Esophagus muscularis mucosa (tissue), 4 donors: Measurements from ENCODE around the gene CORO6.

Source experiments
- EP300 ChIP-seq: sonication (generic); formaldehyde crosslinking; IDR thresholded peaks from one replicate; pipeline ENCODE4 v1.6.1; 2017; ENCODE audit warnings: antibody characterized with exemption
- POLR2A ChIP-seq: fragments of 450-650 bp; IDR thresholded peaks from one replicate; pipeline ENCODE4 v1.6.1; 2017; ENCODE audit warnings: antibody characterized with exemption, moderate library complexity, mild to moderate bottlenecking, low read depth
- POLR2AphosphoS5 ChIP-seq, 2 donors: sonication (generic); formaldehyde crosslinking; IDR thresholded peaks; one replicate each; pipeline ENCODE4 v1.6.1; 2017; ENCODE audit warnings: antibody characterized with exemption in 2 of 2
- TF ChIP-seq, protein P1 (sequence below), 3 experiments: fragments of 200-600 bp in 2 of 3; fragments of 450-650 bp in 1 of 3; sonication (generic) in 2 of 3; IDR thresholded peaks; one replicate each; pipeline ENCODE4 v1.5.1; 2017 to 2019; ENCODE audit warnings: antibody characterized with exemption in 3 of 3, mild to moderate bottlenecking in 2 of 3, moderate library complexity in 1 of 3

DNA sequence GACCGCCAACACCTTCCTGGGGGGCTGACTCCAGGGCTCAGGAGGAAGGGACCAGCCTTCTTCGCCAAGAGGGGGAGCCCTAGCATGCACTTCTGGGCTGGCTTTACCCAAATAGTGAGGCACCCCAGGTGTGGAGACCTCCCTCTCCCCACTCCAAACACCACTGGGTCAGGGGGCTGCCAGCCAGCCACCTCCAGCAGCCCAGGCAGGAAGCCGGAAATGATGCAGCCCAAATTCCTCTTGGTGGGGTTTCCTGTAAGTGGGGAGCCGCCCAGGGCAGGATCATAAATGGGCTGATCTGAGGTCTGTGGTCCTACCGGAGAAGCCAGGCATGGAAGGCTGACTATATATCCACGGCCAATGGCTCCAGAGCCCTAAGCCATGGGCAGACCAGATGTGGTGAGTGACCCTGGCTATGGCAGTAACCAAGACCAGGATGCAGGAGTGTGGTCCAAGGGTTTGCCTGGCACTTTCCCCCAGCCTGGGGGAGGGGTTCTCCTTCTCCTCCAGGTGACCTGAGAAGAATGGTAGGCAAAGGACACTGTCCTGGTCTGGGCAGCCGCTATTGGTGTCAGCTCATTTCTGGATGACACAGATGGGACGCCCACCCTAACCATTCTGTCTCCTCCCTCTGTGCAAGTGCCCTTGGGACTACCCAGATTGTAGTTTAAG, 37.5 kb downstream of the CORO6 start:
- TF ChIP-seq EP300: no peak
- no peak for TF ChIP-seq POLR2A
- TF ChIP-seq, protein P1, sequence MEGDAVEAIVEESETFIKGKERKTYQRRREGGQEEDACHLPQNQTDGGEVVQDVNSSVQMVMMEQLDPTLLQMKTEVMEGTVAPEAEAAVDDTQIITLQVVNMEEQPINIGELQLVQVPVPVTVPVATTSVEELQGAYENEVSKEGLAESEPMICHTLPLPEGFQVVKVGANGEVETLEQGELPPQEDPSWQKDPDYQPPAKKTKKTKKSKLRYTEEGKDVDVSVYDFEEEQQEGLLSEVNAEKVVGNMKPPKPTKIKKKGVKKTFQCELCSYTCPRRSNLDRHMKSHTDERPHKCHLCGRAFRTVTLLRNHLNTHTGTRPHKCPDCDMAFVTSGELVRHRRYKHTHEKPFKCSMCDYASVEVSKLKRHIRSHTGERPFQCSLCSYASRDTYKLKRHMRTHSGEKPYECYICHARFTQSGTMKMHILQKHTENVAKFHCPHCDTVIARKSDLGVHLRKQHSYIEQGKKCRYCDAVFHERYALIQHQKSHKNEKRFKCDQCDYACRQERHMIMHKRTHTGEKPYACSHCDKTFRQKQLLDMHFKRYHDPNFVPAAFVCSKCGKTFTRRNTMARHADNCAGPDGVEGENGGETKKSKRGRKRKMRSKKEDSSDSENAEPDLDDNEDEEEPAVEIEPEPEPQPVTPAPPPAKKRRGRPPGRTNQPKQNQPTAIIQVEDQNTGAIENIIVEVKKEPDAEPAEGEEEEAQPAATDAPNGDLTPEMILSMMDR (IDR thresholded peaks at IDR 0.05): peak in 1 of 3 experiments; percentile 6
- TF ChIP-seq POLR2AphosphoS5 (IDR thresholded peaks at IDR 0.05): peak; percentile 46 to 57
